ENCODE measurements around the gene NUMBL.

DNA sequence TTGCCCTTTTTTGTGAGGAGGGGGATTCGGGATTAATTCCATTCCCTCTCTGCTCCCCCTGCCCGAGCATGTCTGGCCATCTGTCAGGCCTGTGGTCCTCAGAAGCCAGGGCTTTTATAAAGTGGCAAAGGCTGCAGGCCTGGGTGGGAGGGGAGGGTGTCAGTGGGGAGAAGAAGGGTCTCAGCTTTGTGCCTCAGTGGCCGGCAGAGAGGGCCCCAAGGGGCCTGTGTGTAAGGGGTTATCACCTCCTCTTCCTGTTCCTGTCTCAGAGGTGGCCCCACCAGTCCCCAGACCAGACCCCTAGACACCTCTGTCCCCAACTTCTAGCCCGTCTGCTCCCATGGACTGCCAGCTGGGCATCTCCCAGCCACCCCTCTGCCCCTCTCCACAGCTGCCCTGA, 3.4 kb upstream of the NUMBL start:
- TF ChIP-seq, protein P1, sequence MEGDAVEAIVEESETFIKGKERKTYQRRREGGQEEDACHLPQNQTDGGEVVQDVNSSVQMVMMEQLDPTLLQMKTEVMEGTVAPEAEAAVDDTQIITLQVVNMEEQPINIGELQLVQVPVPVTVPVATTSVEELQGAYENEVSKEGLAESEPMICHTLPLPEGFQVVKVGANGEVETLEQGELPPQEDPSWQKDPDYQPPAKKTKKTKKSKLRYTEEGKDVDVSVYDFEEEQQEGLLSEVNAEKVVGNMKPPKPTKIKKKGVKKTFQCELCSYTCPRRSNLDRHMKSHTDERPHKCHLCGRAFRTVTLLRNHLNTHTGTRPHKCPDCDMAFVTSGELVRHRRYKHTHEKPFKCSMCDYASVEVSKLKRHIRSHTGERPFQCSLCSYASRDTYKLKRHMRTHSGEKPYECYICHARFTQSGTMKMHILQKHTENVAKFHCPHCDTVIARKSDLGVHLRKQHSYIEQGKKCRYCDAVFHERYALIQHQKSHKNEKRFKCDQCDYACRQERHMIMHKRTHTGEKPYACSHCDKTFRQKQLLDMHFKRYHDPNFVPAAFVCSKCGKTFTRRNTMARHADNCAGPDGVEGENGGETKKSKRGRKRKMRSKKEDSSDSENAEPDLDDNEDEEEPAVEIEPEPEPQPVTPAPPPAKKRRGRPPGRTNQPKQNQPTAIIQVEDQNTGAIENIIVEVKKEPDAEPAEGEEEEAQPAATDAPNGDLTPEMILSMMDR (conservative IDR thresholded peaks at IDR 0.05; ENCODE audit: low read depth, low read length): no peak
- TF ChIP-seq EZH2 (IDR thresholded peaks at IDR 0.05; ENCODE audit: borderline replicate concordance, low read depth, low read length, poor library complexity, severe bottlenecking): no peak
